OCI-LY3 (cell line): Measurements from ENCODE around the gene NDFIP2.
A peak's percentile ranks its signal among the peaks of the same experiment; 100 is the strongest.

Experiments used
- H2AFZ ChIP-seq: fragments of 200-600, 300-600 bp; shearing (Covaris generic); 2 replicates; pipeline ENCODE4 v1.6.0; 2014; ENCODE audit warnings: antibody characterized with exemption, low read depth, low read length
- H3K27ac ChIP-seq: fragments of 200-600, 300-600 bp; sonication (generic); 2 replicates; pipeline ENCODE4 v1.5.1; 2014; ENCODE audit warnings: mild to moderate bottlenecking, low read length, moderate library complexity, mixed read lengths
- H3K27me3 ChIP-seq: fragments of 200-600, 300-600 bp; sonication (generic); 2 replicates; pipeline ENCODE4 v1.6.1; 2014; ENCODE audit warnings: low read depth, low read length, mixed read lengths
- H3K36me3 ChIP-seq: fragments of 200-600, 300-600 bp; sonication (generic); replicated peaks from 2 replicates; pipeline ENCODE3; 2014; ENCODE audit warnings: low read depth, low read length, mixed read lengths
- H3K4me1 ChIP-seq: fragments of 300-600, 200-600 bp; sonication (generic); 2 replicates; pipeline ENCODE4 v1.6.1; 2014; ENCODE audit warnings: low read length, mixed read lengths
- H3K4me2 ChIP-seq: fragments of 200-600, 300-600 bp; sonication (generic); 2 replicates; pipeline ENCODE4 v1.6.1; 2014; ENCODE audit warnings: low read length, mixed read lengths
- H3K4me3 ChIP-seq: fragments of 300-600, 200-600 bp; sonication (generic); 2 replicates; pipeline ENCODE4 v1.5.1; 2014; ENCODE audit warnings: antibody characterized with exemption, mild to moderate bottlenecking, low read length, moderate library complexity
- H3K79me2 ChIP-seq: fragments of 300-600, 200-600 bp; shearing (Covaris generic); 2 replicates; pipeline ENCODE4 v1.6.1; 2014; ENCODE audit warnings: mild to moderate bottlenecking, low read length, mixed read lengths
- H3K9ac ChIP-seq: fragments of 300-600, 200-600 bp; shearing (Covaris generic); 2 replicates; pipeline ENCODE4 v1.6.0; 2014; ENCODE audit warnings: mild to moderate bottlenecking, low read length, moderate library complexity
- H3K9me3 ChIP-seq: fragments of 200-600, 300-600 bp; shearing (Covaris generic); 2 replicates; pipeline ENCODE4 v1.6.1; 2014; ENCODE audit warnings: low read length, mixed read lengths; ENCODE audit not compliant: insufficient read depth
- H4K20me1 ChIP-seq: fragments of 200-600, 300-600 bp; sonication (generic); 2 replicates; pipeline ENCODE4 v1.6.1; 2016; ENCODE audit warnings: low read length, mixed read lengths; ENCODE audit not compliant: insufficient read depth
- CTCF ChIP-seq: fragments of 200-600, 300-600 bp; sonication (generic); IDR thresholded peaks from 2 replicates; pipeline ENCODE4 v1.5.1; 2014; ENCODE audit warnings: antibody characterized with exemption, low read length, low read depth
- EZH2phosphoT487 ChIP-seq: fragments of 200-600 bp; shearing (Covaris generic); IDR thresholded peaks from 2 replicates; pipeline ENCODE4 v1.6.1; 2018; ENCODE audit warnings: antibody characterized with exemption, mixed run types, low read depth

Gene NDFIP2

GRCh38 chr13:79512950-79513349 is 32.0 kb downstream of the NDFIP2 start:
- Histone ChIP-seq H4K20me1 (peaks cover 7% of the 10 kb centered on the region; the same call in 1 of the 2 replicates), H3K36me3 (no peaks in the 10 kb centered on the region), H3K4me2 (no peak overlapping the region), H3K27ac (no peak overlapping the region), H3K9me3 (no peaks in the 10 kb centered on the region), H3K9ac (no peak overlapping the region), H3K4me1 (peaks cover 13% of the 10 kb centered on the region), H3K27me3 (no peaks in the 10 kb centered on the region), H3K4me3 (no peak overlapping the region), H2AFZ (no peak overlapping the region), H3K79me2 (peaks cover 15% of the 10 kb centered on the region)
- TF ChIP-seq CTCF = no peak
- no peak for TF ChIP-seq EZH2phosphoT487

GRCh38 chr13:79516595-79516994 is 35.6 kb downstream of the NDFIP2 start:
- Histone ChIP-seq H3K4me3 (no peak overlapping the region), H3K36me3 (peaks cover 4% of the 10 kb centered on the region), H3K9me3 (no peaks in the 10 kb centered on the region), H4K20me1 (peaks cover 7% of the 10 kb centered on the region; the same call in 1 of the 2 replicates), H3K79me2 (peaks cover 13% of the 10 kb centered on the region; the same call in 1 of the 2 replicates), H3K4me2 (no peak overlapping the region), H3K9ac (no peak overlapping the region), H3K27ac (no peak overlapping the region), H3K27me3 (no peaks in the 10 kb centered on the region), H3K4me1 (peaks cover 7% of the 10 kb centered on the region), H2AFZ (no peak overlapping the region)
- no peak for TF ChIP-seq CTCF
- TF ChIP-seq EZH2phosphoT487 = no peak

- Histone ChIP-seq H2AFZ (no peak overlapping the region), H3K4me2 (no peak overlapping the region), H4K20me1 (peaks cover 7% of the 10 kb centered on the region; the same call in 1 of the 2 replicates), H3K27ac (no peak overlapping the region), H3K79me2 (peaks cover 3% of the 10 kb centered on the region; the same call in 1 of the 2 replicates), H3K4me1 (peaks cover 9% of the 10 kb centered on the region), H3K9ac (no peak overlapping the region), H3K36me3 (peaks cover 11% of the 10 kb centered on the region), H3K27me3 (no peaks in the 10 kb centered on the region), H3K4me3 (no peak overlapping the region), H3K9me3 (no peaks in the 10 kb centered on the region)
- TF ChIP-seq CTCF (no peak), EZH2phosphoT487 (no peak)
Observed at GRCh38 chr13:79519255-79519654, 38.3 kb downstream of the NDFIP2 start.

- H3K27ac ChIP-seq = peak overlapping the region; percentile 45
- no peak for TF ChIP-seq CTCF
- no peak for TF ChIP-seq EZH2phosphoT487
Observed at GRCh38 chr13:79522583-79522982, 41.6 kb downstream of the NDFIP2 start.

More at GRCh38 chr13:79522583-79522982, 41.6 kb downstream of the NDFIP2 start:
- H3K9me3 ChIP-seq = no peaks in the 10 kb centered on the region
- no peak overlapping the region for H3K4me3 ChIP-seq
- peak overlapping the region; percentile 33 for H3K4me2 ChIP-seq
- peaks cover 15% of the 10 kb centered on the region for H3K36me3 ChIP-seq
- H4K20me1 ChIP-seq = no peaks in the 10 kb centered on the region
- no peak overlapping the region for H3K9ac ChIP-seq
- H3K79me2 ChIP-seq = 0 out of 2 replicates have a peak, but pooled peaks cover 3% of the 10 kb centered on the region
- H3K4me1 ChIP-seq = peaks cover 20% of the 10 kb centered on the region
- no peaks in the 10 kb centered on the region for H3K27me3 ChIP-seq
- no peak overlapping the region for H2AFZ ChIP-seq
